ENCODE results near the gene MID1. TPM values are rescaled to one million over a fixed set of nuclear protein-coding genes. Genes with fewer than 3 reads are reported as not detected.

Gene MID1
- total and polyA plus RNA-seq, 2 experiments from 2014 or later, result 34.6 to 63.9 TPM

DNA sequence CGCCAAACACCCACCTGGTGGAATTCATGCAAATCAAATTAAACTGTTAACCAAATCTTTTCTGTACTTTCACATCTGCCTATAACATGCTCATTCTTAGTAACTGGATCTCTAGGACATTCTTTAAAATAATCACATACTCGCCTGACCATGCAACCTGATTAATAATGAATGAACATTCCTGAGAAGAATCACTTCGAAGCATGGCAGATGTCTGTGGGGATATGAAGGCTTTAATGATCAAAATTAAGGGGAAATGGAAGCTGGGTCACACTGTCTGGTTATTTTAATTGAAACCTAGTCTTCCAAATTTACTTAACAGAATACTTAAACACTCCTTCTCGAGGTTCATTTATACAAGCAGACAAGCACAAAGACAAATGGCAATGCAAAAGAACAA lies 44.2 kb downstream of the MID1 start:
- Histone ChIP-seq H3K9me3 (ENCODE audit: low read depth) (no peaks in the 10 kb centered on the region), H3K27me3 (no peaks in the 10 kb centered on the region), H3K4me1 (ENCODE audit: low read depth) (peaks cover 4% of the 10 kb centered on the region), H3K27ac (no peak overlapping the region), H3K4me3 (no peak overlapping the region), H3K36me3 (no peaks in the 10 kb centered on the region)
- DNase-seq (ENCODE audit: low read depth in 1 of 2, low spot score in 1 of 2), result no peak
- TF ChIP-seq, protein P1, sequence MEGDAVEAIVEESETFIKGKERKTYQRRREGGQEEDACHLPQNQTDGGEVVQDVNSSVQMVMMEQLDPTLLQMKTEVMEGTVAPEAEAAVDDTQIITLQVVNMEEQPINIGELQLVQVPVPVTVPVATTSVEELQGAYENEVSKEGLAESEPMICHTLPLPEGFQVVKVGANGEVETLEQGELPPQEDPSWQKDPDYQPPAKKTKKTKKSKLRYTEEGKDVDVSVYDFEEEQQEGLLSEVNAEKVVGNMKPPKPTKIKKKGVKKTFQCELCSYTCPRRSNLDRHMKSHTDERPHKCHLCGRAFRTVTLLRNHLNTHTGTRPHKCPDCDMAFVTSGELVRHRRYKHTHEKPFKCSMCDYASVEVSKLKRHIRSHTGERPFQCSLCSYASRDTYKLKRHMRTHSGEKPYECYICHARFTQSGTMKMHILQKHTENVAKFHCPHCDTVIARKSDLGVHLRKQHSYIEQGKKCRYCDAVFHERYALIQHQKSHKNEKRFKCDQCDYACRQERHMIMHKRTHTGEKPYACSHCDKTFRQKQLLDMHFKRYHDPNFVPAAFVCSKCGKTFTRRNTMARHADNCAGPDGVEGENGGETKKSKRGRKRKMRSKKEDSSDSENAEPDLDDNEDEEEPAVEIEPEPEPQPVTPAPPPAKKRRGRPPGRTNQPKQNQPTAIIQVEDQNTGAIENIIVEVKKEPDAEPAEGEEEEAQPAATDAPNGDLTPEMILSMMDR (IDR thresholded peaks at IDR 0.05; ENCODE audit: low read depth, low read length), result no peak

DNA sequence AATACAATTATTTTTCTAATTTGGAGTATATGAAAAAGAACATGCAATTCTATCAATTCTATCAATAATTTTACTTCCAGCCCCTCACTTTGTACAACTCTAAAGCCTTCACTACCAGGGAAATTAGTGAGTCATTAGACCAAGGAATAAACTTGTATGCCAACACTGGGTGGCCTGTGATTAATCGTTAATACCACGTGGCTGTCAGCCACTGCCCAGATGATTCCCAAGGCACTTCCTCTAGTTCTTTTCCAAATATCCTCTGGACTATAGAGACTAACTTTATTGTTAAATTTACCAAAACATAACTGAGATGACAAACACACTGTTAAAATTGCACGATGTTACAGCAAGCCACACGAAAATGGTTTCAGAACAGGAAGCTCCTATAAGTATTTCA lies 45.7 kb downstream of the MID1 start:
- no peak overlapping the region for H3K27ac ChIP-seq
- TF ChIP-seq, protein P1 (IDR thresholded peaks at IDR 0.05; ENCODE audit: low read depth, low read length), result no peak
- no peaks in the 10 kb centered on the region for H3K9me3 ChIP-seq (ENCODE audit: low read depth)
- peak in 1 of 2 donors; percentile 43 for DNase-seq (ENCODE audit: low read depth in 1 of 2, low spot score in 1 of 2)
- H3K27me3 ChIP-seq, result no peaks in the 10 kb centered on the region
- H3K4me3 ChIP-seq, result no peak overlapping the region
- no peaks in the 10 kb centered on the region for H3K36me3 ChIP-seq
- H3K4me1 ChIP-seq (ENCODE audit: low read depth), result peaks cover 11% of the 10 kb centered on the region

DNA sequence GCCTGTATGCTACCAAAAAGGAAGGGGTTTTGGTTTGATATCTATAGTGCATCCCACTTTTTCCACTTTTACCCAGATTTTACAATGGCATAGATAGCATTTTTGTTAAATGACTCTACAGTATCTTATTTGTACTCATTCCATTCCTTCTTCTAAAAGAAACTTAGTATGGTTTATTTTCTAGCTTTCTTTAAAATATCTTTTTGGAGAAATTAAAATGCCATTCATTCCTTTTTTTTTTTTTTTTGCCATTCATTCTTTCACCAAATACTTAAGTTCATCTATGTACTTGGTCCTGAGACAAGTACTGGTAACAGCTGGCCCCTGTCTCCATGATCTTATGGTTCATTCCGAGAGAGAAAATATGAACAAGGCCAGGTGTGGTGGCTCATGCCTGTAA lies 49.1 kb downstream of the MID1 start:
- no peak overlapping the region for H3K27ac ChIP-seq
- no peaks in the 10 kb centered on the region for H3K9me3 ChIP-seq (ENCODE audit: low read depth)
- H3K4me3 ChIP-seq, result no peak overlapping the region
- TF ChIP-seq, protein P1 (IDR thresholded peaks at IDR 0.05; ENCODE audit: low read depth, low read length), result no peak
- H3K27me3 ChIP-seq, result no peaks in the 10 kb centered on the region
- peak in 1 of 2 donors; percentile 14 for DNase-seq (ENCODE audit: low read depth in 1 of 2, low spot score in 1 of 2)
- peaks cover 7% of the 10 kb centered on the region for H3K4me1 ChIP-seq (ENCODE audit: low read depth)
- H3K36me3 ChIP-seq, result no peaks in the 10 kb centered on the region

DNA sequence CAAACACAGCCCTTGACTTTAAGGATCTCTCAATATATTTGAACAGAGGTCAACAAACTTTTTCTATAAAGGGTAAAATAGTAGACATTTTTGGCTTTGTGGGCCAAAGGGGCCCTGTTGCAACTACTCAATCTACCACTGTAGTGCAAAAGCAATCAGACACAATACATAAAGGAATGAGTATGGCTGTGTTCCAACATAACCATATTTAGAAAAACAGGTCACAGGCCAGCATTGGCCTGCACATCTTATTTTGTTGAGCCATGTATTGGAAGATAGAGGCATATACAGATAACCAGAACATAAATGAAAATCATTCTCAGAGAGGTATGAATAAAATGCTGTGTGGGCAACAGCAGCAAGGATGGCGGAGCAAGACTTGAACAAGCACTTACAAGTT lies 49.8 kb downstream of the MID1 start:
- no peaks in the 10 kb centered on the region for H3K27me3 ChIP-seq
- peak overlapping the region; percentile 8 for H3K27ac ChIP-seq
- no peak overlapping the region for H3K4me3 ChIP-seq
- H3K36me3 ChIP-seq, result no peaks in the 10 kb centered on the region
- H3K4me1 ChIP-seq (ENCODE audit: low read depth), result peaks cover 7% of the 10 kb centered on the region
- DNase-seq (ENCODE audit: low read depth in 1 of 2, low spot score in 1 of 2), result peak in 1 of 2 donors; percentile 37
- H3K9me3 ChIP-seq (ENCODE audit: low read depth), result no peaks in the 10 kb centered on the region
- TF ChIP-seq, protein P1 (IDR thresholded peaks at IDR 0.05; ENCODE audit: low read depth, low read length), result no peak

- no peaks in the 10 kb centered on the region for H3K27me3 ChIP-seq
- H3K36me3 ChIP-seq, result no peaks in the 10 kb centered on the region
- no peaks in the 10 kb centered on the region for H3K9me3 ChIP-seq (ENCODE audit: low read depth)
- H3K27ac ChIP-seq, result peak overlapping the region; percentile 8
- peaks cover 7% of the 10 kb centered on the region for H3K4me1 ChIP-seq (ENCODE audit: low read depth)
- TF ChIP-seq, protein P1 (IDR thresholded peaks at IDR 0.05; ENCODE audit: low read depth, low read length), result no peak
- no peak overlapping the region for H3K4me3 ChIP-seq
- DNase-seq (ENCODE audit: low read depth in 1 of 2, low spot score in 1 of 2), result peak in 1 of 2 donors; percentile 39
Measured at GRCh38 chrX:10569946-10570345, 50.4 kb downstream of the MID1 start.

DNA sequence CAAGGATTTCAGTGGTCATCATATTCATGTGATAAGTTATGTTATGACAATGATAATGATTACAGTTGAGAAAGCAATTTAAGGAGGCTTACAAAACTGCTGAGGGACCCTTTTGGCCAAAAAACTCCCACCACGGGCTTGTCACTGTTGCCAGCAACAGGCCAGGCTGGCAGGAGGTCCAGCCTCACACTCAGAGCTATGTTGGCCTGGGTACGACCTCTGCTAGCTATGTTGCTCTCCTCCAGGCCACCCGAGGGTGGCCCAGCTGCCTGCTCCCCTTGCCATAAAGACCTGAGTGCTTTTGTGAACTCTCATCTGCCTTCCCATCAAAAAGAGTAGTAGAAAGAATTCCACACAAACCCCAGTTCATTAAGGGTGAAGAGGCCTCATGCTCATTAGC lies 52.0 kb downstream of the MID1 start:
- H3K27me3 ChIP-seq, result no peaks in the 10 kb centered on the region
- H3K4me1 ChIP-seq (ENCODE audit: low read depth), result peaks cover 7% of the 10 kb centered on the region
- H3K4me3 ChIP-seq, result no peak overlapping the region
- H3K9me3 ChIP-seq (ENCODE audit: low read depth), result no peaks in the 10 kb centered on the region
- H3K27ac ChIP-seq, result no peak overlapping the region
- H3K36me3 ChIP-seq, result no peaks in the 10 kb centered on the region
- TF ChIP-seq, protein P1 (IDR thresholded peaks at IDR 0.05; ENCODE audit: low read depth, low read length), result no peak
- DNase-seq (ENCODE audit: low read depth in 1 of 2, low spot score in 1 of 2), result no peak

Measured in cardiac muscle cell (in vitro differentiated cells and primary cell).